C4-2B (cell line): ENCODE measurements around the gene PLA2R1.

Experiments
- ZFX ChIP-seq: fragments of 450-650 bp; IDR thresholded peaks from 2 replicates; pipeline ENCODE4 v1.6.1; 2017
- TF ChIP-seq, protein P1 (sequence below): fragments of 450-650 bp; conservative IDR thresholded peaks from 2 replicates; pipeline ENCODE4 v1.5.1; 2017; ENCODE audit warnings: mild to moderate bottlenecking

- TF ChIP-seq, protein P1, sequence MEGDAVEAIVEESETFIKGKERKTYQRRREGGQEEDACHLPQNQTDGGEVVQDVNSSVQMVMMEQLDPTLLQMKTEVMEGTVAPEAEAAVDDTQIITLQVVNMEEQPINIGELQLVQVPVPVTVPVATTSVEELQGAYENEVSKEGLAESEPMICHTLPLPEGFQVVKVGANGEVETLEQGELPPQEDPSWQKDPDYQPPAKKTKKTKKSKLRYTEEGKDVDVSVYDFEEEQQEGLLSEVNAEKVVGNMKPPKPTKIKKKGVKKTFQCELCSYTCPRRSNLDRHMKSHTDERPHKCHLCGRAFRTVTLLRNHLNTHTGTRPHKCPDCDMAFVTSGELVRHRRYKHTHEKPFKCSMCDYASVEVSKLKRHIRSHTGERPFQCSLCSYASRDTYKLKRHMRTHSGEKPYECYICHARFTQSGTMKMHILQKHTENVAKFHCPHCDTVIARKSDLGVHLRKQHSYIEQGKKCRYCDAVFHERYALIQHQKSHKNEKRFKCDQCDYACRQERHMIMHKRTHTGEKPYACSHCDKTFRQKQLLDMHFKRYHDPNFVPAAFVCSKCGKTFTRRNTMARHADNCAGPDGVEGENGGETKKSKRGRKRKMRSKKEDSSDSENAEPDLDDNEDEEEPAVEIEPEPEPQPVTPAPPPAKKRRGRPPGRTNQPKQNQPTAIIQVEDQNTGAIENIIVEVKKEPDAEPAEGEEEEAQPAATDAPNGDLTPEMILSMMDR, result no peak
- TF ChIP-seq ZFX, result no peak
Measured at GRCh38 chr2:160029270-160029628, 33.2 kb downstream of the PLA2R1 start.
